Sigmoid colon (tissue), 4 donors: ENCODE results near the gene PPCDC.
"Not testable (repeated sequence)": the region's sequence is repeated elsewhere in the genome, so short reads cannot be mapped to it uniquely, and the experiment has no call there.

Experiments used
- CTCF ChIP-seq, 4 experiments: fragments of 450-650 bp in 3 of 4; fragments of 200-600 bp in 1 of 4; IDR thresholded peaks; one replicate each; pipeline ENCODE4 v1.5.1; 2016 to 2019; ENCODE audit warnings: antibody characterized with exemption in 4 of 4, mild to moderate bottlenecking in 3 of 4, moderate library complexity in 2 of 4
- POLR2AphosphoS5 ChIP-seq, 4 donors: sonication (generic); formaldehyde crosslinking; IDR thresholded peaks; one replicate each; pipeline ENCODE4 v1.6.1; 2017; ENCODE audit warnings: antibody characterized with exemption in 4 of 4

- TF ChIP-seq CTCF, POLR2AphosphoS5 (IDR thresholded peaks at IDR 0.05): not testable (repeated sequence)
Measured at GRCh38 chr15:75077551-75077961, 54.2 kb downstream of the PPCDC start.
